ENCODE data around the gene FRS2. TPM values are rescaled to one million over a fixed set of nuclear protein-coding genes. Genes with fewer than 3 reads are reported as not detected.

The FRS2 gene
- total and polyA plus RNA-seq, 2 donors (not counting 1 experiment from before 2014, with no cell fraction given) = 11.3 to 33.7 TPM

DNA sequence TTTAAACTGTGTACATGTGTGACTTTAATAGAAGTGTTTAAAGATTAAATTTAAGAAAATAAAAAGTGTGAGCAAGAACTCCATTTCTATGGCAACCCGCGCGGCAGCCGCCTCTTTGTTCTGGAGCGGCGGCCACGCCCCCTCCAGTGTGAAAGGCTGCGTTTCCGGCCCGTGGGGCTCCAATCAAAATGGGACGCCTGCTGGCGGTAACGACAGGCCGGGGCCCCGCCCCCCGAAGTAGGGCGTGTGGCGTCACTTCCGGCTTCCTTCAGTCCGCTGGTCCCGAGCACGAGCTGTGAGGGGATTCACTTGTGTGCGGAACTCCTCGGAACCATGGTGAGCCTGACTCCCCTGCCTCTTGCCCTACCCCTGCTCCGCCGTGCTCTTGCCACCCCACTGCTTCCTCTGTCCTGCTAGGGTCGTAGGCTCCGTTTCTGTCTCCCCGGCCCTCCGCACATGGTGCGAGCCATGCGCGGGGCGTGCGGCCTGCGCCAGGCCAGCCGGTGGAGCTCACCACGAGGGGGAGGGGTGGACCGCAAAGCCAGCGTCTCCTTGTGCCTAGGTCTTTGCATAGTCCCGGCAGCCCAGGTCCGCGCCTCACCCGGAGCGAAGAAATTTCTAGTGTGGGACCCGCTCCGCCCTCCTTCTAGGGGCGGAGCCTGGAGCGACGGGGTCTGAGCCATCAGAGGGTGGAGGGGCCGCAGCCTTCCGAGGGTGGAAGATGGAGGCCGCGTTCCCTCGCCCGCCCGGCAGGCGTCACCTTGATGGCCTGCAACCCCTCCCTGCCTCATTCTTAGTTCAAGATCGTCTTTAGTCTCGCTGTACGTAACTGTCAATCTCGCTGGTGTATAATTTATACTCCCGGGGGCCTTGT, 115.2 kb downstream of the FRS2 start, which contains the start of gene CCT2:
Gene CCT2 (plus strand): TSS at position 271 of the 874 bp plus-strand sequence. CDS start 63 bp downstream, at position 334.
- ATAC-seq (ENCODE audit: low read depth) = peak; percentile 93
- H3K27me3 ChIP-seq (replicated peaks in 1 of 4; ENCODE audit: control extremely low read depth in 1 of 4, control insufficient read depth in 3 of 4, insufficient read depth in 4 of 4, low read length in 3 of 4) = no peaks in the 10 kb centered on the region
- Mint-ChIP-seq H3K4me1 (peaks cover 12% of the 10 kb centered on the region), H3K27me3 (no peaks in the 10 kb centered on the region), H3K4me3 (peak within 1 kb of the TSS; percentile 97), H3K9me3 (ENCODE audit: insufficient read depth) (no peaks in the 10 kb centered on the region), H3K27ac (peak within 1 kb of the TSS; percentile 96)
- H3K9ac ChIP-seq (ENCODE audit: low read length) = peak within 1 kb of the TSS; percentile 98
- H3K4me3 ChIP-seq (ENCODE audit: control extremely low read depth in 1 of 5, extremely low read depth in 1 of 5, insufficient read depth in 1 of 5, low read depth in 2 of 5, low read length in 4 of 5) = peak within 1 kb of the TSS; percentile 83 to 96 (median 90)
- H4K20me1 ChIP-seq (ENCODE audit: control insufficient read depth, insufficient read depth, low read length, poor library complexity, severe bottlenecking) = peaks cover 22% of the 10 kb centered on the region
- WGBS (ENCODE audit: insufficient coverage) = under 1% methylated on average over 58 of the region's 63 CpGs
- H3K79me2 ChIP-seq (ENCODE audit: control insufficient read depth, insufficient read depth, low read length) = peaks cover 30% of the 10 kb centered on the region
- DNase-seq = peak; percentile 98
- no peak for TF ChIP-seq EZH2 (IDR thresholded peaks at IDR 0.05; ENCODE audit: borderline replicate concordance, insufficient read depth, low read depth, low read length, poor library complexity, severe bottlenecking)
- TF ChIP-seq, protein P1, sequence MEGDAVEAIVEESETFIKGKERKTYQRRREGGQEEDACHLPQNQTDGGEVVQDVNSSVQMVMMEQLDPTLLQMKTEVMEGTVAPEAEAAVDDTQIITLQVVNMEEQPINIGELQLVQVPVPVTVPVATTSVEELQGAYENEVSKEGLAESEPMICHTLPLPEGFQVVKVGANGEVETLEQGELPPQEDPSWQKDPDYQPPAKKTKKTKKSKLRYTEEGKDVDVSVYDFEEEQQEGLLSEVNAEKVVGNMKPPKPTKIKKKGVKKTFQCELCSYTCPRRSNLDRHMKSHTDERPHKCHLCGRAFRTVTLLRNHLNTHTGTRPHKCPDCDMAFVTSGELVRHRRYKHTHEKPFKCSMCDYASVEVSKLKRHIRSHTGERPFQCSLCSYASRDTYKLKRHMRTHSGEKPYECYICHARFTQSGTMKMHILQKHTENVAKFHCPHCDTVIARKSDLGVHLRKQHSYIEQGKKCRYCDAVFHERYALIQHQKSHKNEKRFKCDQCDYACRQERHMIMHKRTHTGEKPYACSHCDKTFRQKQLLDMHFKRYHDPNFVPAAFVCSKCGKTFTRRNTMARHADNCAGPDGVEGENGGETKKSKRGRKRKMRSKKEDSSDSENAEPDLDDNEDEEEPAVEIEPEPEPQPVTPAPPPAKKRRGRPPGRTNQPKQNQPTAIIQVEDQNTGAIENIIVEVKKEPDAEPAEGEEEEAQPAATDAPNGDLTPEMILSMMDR (IDR thresholded peaks at IDR 0.05) = peak; percentile 60
- peaks cover 19 to 38% of the 10 kb centered on the region in 2 experiments for H3K36me3 ChIP-seq (replicated peaks in 1 of 2; ENCODE audit: control extremely low read depth in 1 of 2, control insufficient read depth in 1 of 2, extremely low read depth in 1 of 2, insufficient read depth in 2 of 2, low read length in 1 of 2)
- H2AFZ ChIP-seq (ENCODE audit: insufficient read depth, low read depth, low read length, poor library complexity, severe bottlenecking) = peak within 1 kb of the TSS; percentile 94
- H3K9me3 ChIP-seq (ENCODE audit: control extremely low read depth in 1 of 3, control insufficient read depth in 2 of 3, insufficient read depth in 1 of 3, low read length in 2 of 3) = no peaks in the 10 kb centered on the region
- CTCF ChIA-PET = interaction anchor here (0.6 to 3.0 kb wide), 4 partner anchors 15 to 228 kb away, joined by 3 to 19 read pairs (median 4); partner anchors contain the start of gene FRS2
- intact Hi-C loops (cut with micrococcal nuclease) = loop anchor here (1.0 to 5.0 kb wide), 10 partner anchors 14 to 1253 kb away; partner anchors contain the start of genes CNOT2, CPM, CPSF6 and FRS2
- POLR2A ChIA-PET = interaction anchor here (0.5 to 0.6 kb wide), 2 partner anchors 108 to 1077 kb away, joined by 5 to 6 read pairs; no protein-coding TSS in a partner anchor
- H3K4me2 ChIP-seq (replicated peaks; ENCODE audit: low read depth, low read length, poor library complexity, severe bottlenecking) = peak within 1 kb of the TSS; percentile 90
- H3K4me1 ChIP-seq (ENCODE audit: control insufficient read depth in 2 of 2, insufficient read depth in 2 of 2, low read length in 2 of 2) = peaks cover 6 to 11% of the 10 kb centered on the region in 2 donors
- peak within 1 kb of the TSS; percentile 91 to 97 for H3K27ac ChIP-seq (ENCODE audit: low read length in 2 of 2)
